Loucy (cell line): ENCODE measurements around the gene CTIF.

Experiments
- H2AFZ ChIP-seq: fragments of 200-600 bp; sonication (generic); 2 replicates; pipeline ENCODE4 v1.6.0; 2016; ENCODE audit warnings: antibody characterized with exemption, mild to moderate bottlenecking, low read length, moderate library complexity
- H3F3A ChIP-seq: fragments of 200-600 bp; 2 replicates; pipeline ENCODE4 v1.6.0; 2016; ENCODE audit warnings: antibody characterized with exemption, low read depth, mild to moderate bottlenecking
- H3K27me3 ChIP-seq: fragments of 200-600 bp; sonication (generic); 2 replicates; pipeline ENCODE4 v1.6.1; 2014; ENCODE audit warnings: low read length, mild to moderate bottlenecking; ENCODE audit not compliant: insufficient read depth, poor library complexity, severe bottlenecking
- H3K36me3 ChIP-seq: fragments of 200-600 bp; sonication (generic); 2 replicates; pipeline ENCODE4 v1.6.1; 2016; ENCODE audit warnings: low read length; ENCODE audit not compliant: insufficient read depth
- H3K4me1 ChIP-seq: fragments of 200-600 bp; sonication (generic); 2 replicates; pipeline ENCODE4 v1.5.1; 2014; ENCODE audit warnings: low read length, mild to moderate bottlenecking; ENCODE audit not compliant: insufficient read depth, poor library complexity, severe bottlenecking
- H3K4me2 ChIP-seq: fragments of 200-600 bp; sonication (generic); 2 replicates; pipeline ENCODE4 v1.6.0; 2014; ENCODE audit warnings: antibody characterized with exemption, low read length, low read depth, mild to moderate bottlenecking; ENCODE audit not compliant: poor library complexity, severe bottlenecking
- H3K4me3 ChIP-seq: fragments of 200-600 bp; sonication (generic); 2 replicates; pipeline ENCODE4 v1.5.1; 2014; ENCODE audit warnings: low read length, mild to moderate bottlenecking, mixed read lengths; ENCODE audit not compliant: poor library complexity, severe bottlenecking
- H3K79me2 ChIP-seq: fragments of 200-600 bp; sonication (generic); 2 replicates; pipeline ENCODE4 v1.6.1; 2014; ENCODE audit warnings: low read length; ENCODE audit not compliant: insufficient read depth
- H3K9ac ChIP-seq: fragments of 200-600 bp; sonication (generic); 2 replicates; pipeline ENCODE4 v1.6.0; 2014; ENCODE audit warnings: mild to moderate bottlenecking, low read depth, low read length, moderate library complexity; ENCODE audit not compliant: poor library complexity, severe bottlenecking
- H3K9me2 ChIP-seq: fragments of 200-600 bp; sonication (generic); replicated peaks from 2 replicates; pipeline ENCODE4 v1.6.1; 2016; ENCODE audit warnings: low read depth, low read length, mixed read lengths
- H3K9me3 ChIP-seq: fragments of 200-600 bp; sonication (generic); 2 replicates; pipeline ENCODE4 v1.6.1; 2014; ENCODE audit warnings: mild to moderate bottlenecking, antibody characterized with exemption, low read length, low read depth; ENCODE audit not compliant: insufficient read depth
- H4K20me1 ChIP-seq: fragments of 200-600 bp; sonication (generic); 2 replicates; pipeline ENCODE4 v1.6.0; 2014; ENCODE audit warnings: antibody characterized with exemption, low read length, mild to moderate bottlenecking; ENCODE audit not compliant: insufficient read depth, poor library complexity, severe bottlenecking
- EZH2phosphoT487 ChIP-seq: fragments of 200-600 bp; IDR thresholded peaks from 2 replicates; pipeline ENCODE4 v1.6.1; 2018; ENCODE audit warnings: antibody characterized with exemption, mild to moderate bottlenecking, moderate library complexity, borderline replicate concordance
- TF ChIP-seq, protein P1 (sequence below): fragments of 200-600 bp; sonication (generic); conservative IDR thresholded peaks from 2 replicates; pipeline ENCODE4 v1.5.1; 2014; ENCODE audit warnings: mild to moderate bottlenecking, antibody characterized with exemption, low read length

CTIF gene

GRCh38 chr18:48786455-48787202 lies 247.8 kb downstream of the CTIF start:
- H3K9me2 ChIP-seq: no peaks in the 10 kb centered on the region
- no peaks in the 10 kb centered on the region for H3K9me3 ChIP-seq
- H3K36me3 ChIP-seq: peaks cover 19% of the 10 kb centered on the region; the same call in 1 of the 2 replicates
- no peak for TF ChIP-seq EZH2phosphoT487
- TF ChIP-seq, protein P1, sequence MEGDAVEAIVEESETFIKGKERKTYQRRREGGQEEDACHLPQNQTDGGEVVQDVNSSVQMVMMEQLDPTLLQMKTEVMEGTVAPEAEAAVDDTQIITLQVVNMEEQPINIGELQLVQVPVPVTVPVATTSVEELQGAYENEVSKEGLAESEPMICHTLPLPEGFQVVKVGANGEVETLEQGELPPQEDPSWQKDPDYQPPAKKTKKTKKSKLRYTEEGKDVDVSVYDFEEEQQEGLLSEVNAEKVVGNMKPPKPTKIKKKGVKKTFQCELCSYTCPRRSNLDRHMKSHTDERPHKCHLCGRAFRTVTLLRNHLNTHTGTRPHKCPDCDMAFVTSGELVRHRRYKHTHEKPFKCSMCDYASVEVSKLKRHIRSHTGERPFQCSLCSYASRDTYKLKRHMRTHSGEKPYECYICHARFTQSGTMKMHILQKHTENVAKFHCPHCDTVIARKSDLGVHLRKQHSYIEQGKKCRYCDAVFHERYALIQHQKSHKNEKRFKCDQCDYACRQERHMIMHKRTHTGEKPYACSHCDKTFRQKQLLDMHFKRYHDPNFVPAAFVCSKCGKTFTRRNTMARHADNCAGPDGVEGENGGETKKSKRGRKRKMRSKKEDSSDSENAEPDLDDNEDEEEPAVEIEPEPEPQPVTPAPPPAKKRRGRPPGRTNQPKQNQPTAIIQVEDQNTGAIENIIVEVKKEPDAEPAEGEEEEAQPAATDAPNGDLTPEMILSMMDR: no peak
- no peak overlapping the region for H3K4me2 ChIP-seq
- H3K79me2 ChIP-seq: no peaks in the 10 kb centered on the region
- H3K4me1 ChIP-seq: peaks cover 3% of the 10 kb centered on the region
- H4K20me1 ChIP-seq: no peaks in the 10 kb centered on the region
- no peak overlapping the region for H3K4me3 ChIP-seq
- no peak overlapping the region for H3K9ac ChIP-seq
- H3F3A ChIP-seq: no peaks in the 10 kb centered on the region
- H3K27me3 ChIP-seq: no peaks in the 10 kb centered on the region
- no peak overlapping the region for H2AFZ ChIP-seq

- H2AFZ ChIP-seq: no peak overlapping the region
- no peaks in the 10 kb centered on the region for H3K79me2 ChIP-seq
- no peak overlapping the region for H3K4me2 ChIP-seq
- H3K9me3 ChIP-seq: no peaks in the 10 kb centered on the region
- H3F3A ChIP-seq: no peaks in the 10 kb centered on the region
- H3K9me2 ChIP-seq: no peaks in the 10 kb centered on the region
- no peaks in the 10 kb centered on the region for H3K4me1 ChIP-seq
- H3K36me3 ChIP-seq: peaks cover 19% of the 10 kb centered on the region; the same call in 1 of the 2 replicates
- no peak overlapping the region for H3K4me3 ChIP-seq
- no peaks in the 10 kb centered on the region for H4K20me1 ChIP-seq
- H3K27me3 ChIP-seq: no peaks in the 10 kb centered on the region
- no peak for TF ChIP-seq EZH2phosphoT487
- TF ChIP-seq, protein P1: no peak
- no peak overlapping the region for H3K9ac ChIP-seq
Measured at GRCh38 chr18:48787203-48788151, 248.6 kb downstream of the CTIF start.

DNA sequence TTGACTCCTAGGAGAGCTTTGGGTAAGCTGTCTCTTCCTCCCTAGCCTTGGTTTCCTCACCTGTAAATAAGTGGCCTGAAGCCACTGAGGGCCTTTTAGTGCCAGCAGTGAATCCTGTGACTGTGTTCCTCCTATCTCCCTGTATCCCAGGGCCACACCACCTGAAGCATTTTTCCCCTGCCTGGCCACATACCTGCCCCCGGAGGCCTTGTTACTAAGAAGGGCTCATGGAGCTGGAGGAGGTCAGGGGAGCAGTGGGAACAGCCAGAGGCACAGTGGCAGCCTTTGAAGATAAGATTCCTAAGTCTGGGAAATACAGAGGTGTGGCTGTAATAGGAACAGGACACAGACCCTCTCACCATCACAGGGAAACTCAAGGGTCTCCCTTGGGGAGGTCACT lies 249.5 kb downstream of the CTIF start:
- no peaks in the 10 kb centered on the region for H3K4me1 ChIP-seq
- no peaks in the 10 kb centered on the region for H3K27me3 ChIP-seq
- H3F3A ChIP-seq: no peaks in the 10 kb centered on the region
- peaks cover 19% of the 10 kb centered on the region; the same call in 1 of the 2 replicates for H3K36me3 ChIP-seq
- H3K79me2 ChIP-seq: no peaks in the 10 kb centered on the region
- H3K4me2 ChIP-seq: no peak overlapping the region
- no peak overlapping the region for H3K4me3 ChIP-seq
- H3K9ac ChIP-seq: no peak overlapping the region
- no peak for TF ChIP-seq EZH2phosphoT487
- TF ChIP-seq, protein P1: no peak
- H4K20me1 ChIP-seq: no peaks in the 10 kb centered on the region
- H2AFZ ChIP-seq: no peak overlapping the region
- no peaks in the 10 kb centered on the region for H3K9me2 ChIP-seq
- no peaks in the 10 kb centered on the region for H3K9me3 ChIP-seq
